IPS DF 4.7 (cell line): ENCODE data around the gene GRK4.

Experiments used
- DNase-seq: peaks from one replicate; pipeline ENCODE4 v3.0.0-alpha.2; 2013; ENCODE audit warnings: low spot score; ENCODE audit errors: extremely low read depth

GRK4 gene

GRCh38 chr4:3010998-3011397 lies 47.6 kb downstream of the GRK4 start:
- no peak for DNase-seq

- no peak for DNase-seq
Measured at GRCh38 chr4:3011456-3012220, 48.3 kb downstream of the GRK4 start.

- DNase-seq = no peak
Measured at GRCh38 chr4:3013323-3013722, 50.0 kb downstream of the GRK4 start.

GRCh38 chr4:3013839-3014350 lies 50.5 kb downstream of the GRK4 start:
- no peak for DNase-seq

GRCh38 chr4:3016961-3017360 lies 53.6 kb downstream of the GRK4 start:
- DNase-seq = no peak

GRCh38 chr4:3017504-3017903 lies 54.1 kb downstream of the GRK4 start:
- DNase-seq = no peak

- no peak for DNase-seq
Measured at GRCh38 chr4:3019145-3019846, 55.9 kb downstream of the GRK4 start.

- DNase-seq = no peak
Measured at GRCh38 chr4:3021127-3021526, 57.8 kb downstream of the GRK4 start.

GRCh38 chr4:3021627-3022026 lies 58.3 kb downstream of the GRK4 start:
- DNase-seq = no peak

- no peak for DNase-seq
Measured at GRCh38 chr4:3022112-3022511, 58.7 kb downstream of the GRK4 start.

- no peak for DNase-seq
Measured at GRCh38 chr4:3022651-3023050, 59.3 kb downstream of the GRK4 start.

- DNase-seq = no peak
Measured at GRCh38 chr4:3025881-3026280, 62.5 kb downstream of the GRK4 start.

GRCh38 chr4:3026540-3026939 lies 63.2 kb downstream of the GRK4 start:
- DNase-seq = no peak

GRCh38 chr4:3029464-3029863 lies 66.1 kb downstream of the GRK4 start:
- DNase-seq = no peak

GRCh38 chr4:3030566-3031356 lies 67.4 kb downstream of the GRK4 start:
- DNase-seq = no peak

GRCh38 chr4:3031357-3032082 lies 68.1 kb downstream of the GRK4 start:
- DNase-seq = no peak

- no peak for DNase-seq
Measured at GRCh38 chr4:3034231-3034630, 70.9 kb downstream of the GRK4 start.

- DNase-seq = no peak
Measured at GRCh38 chr4:3035249-3035648, 71.9 kb downstream of the GRK4 start.

GRCh38 chr4:3035674-3036073 lies 72.3 kb downstream of the GRK4 start:
- no peak for DNase-seq

GRCh38 chr4:3036131-3036952 lies 73.0 kb downstream of the GRK4 start:
- no peak for DNase-seq
